Activated T-cell treated with anti-CD3 and anti-CD28 coated beads, Interleukin-2, amount 50 U/mL, for 24 hours (primary cell): ENCODE results near the gene ITIH3.
A peak's percentile ranks its signal among the peaks of the same experiment; 100 is the strongest.

ENCODE experiments used
- DNase-seq: peaks from one replicate; pipeline ENCODE4 v3.0.0-alpha.2; 2020
- H3K27ac Mint-ChIP-seq: 2 replicates; pipeline ENCODE4 v1.8.0; 2020; ENCODE audit warnings: mild to moderate bottlenecking, mixed read lengths
- H3K27me3 Mint-ChIP-seq: 2 replicates; pipeline ENCODE4 v1.8.0; 2020; ENCODE audit warnings: mixed read lengths
- H3K36me3 Mint-ChIP-seq: 2 replicates; pipeline ENCODE4 v1.8.0; 2020; ENCODE audit warnings: low read depth, mixed read lengths
- H3K4me1 Mint-ChIP-seq: 2 replicates; pipeline ENCODE4 v1.8.0; 2020; ENCODE audit warnings: low read depth, mixed read lengths
- H3K4me3 Mint-ChIP-seq: 2 replicates; pipeline ENCODE4 v1.8.0; 2020; ENCODE audit warnings: mild to moderate bottlenecking, moderate library complexity, mixed read lengths
- H3K9me3 Mint-ChIP-seq: 2 replicates; pipeline ENCODE4 v1.8.0; 2020; ENCODE audit warnings: mixed read lengths

The ITIH3 gene

GRCh38 chr3:52847726-52848125 is 53.1 kb downstream of the ITIH3 start:
- Mint-ChIP-seq H3K36me3 (peaks cover 60% of the 10 kb centered on the region), H3K4me1 (peaks cover 7% of the 10 kb centered on the region), H3K9me3 (no peaks in the 10 kb centered on the region), H3K27me3 (no peaks in the 10 kb centered on the region), H3K27ac (no peak overlapping the region), H3K4me3 (no peak overlapping the region)
- no peak for DNase-seq

- Mint-ChIP-seq H3K36me3 (peaks cover 58% of the 10 kb centered on the region), H3K27me3 (no peaks in the 10 kb centered on the region), H3K27ac (no peak overlapping the region), H3K4me1 (peaks cover 7% of the 10 kb centered on the region), H3K9me3 (no peaks in the 10 kb centered on the region), H3K4me3 (no peak overlapping the region)
- DNase-seq = no peak
Measured at GRCh38 chr3:52848617-52849016, 54.0 kb downstream of the ITIH3 start.

GRCh38 chr3:52849656-52850055 is 55.1 kb downstream of the ITIH3 start:
- Mint-ChIP-seq H3K27ac (no peak overlapping the region), H3K27me3 (no peaks in the 10 kb centered on the region), H3K36me3 (peaks cover 56% of the 10 kb centered on the region), H3K4me3 (no peak overlapping the region), H3K9me3 (no peaks in the 10 kb centered on the region), H3K4me1 (peaks cover under 1% of the 10 kb centered on the region)
- DNase-seq = no peak

GRCh38 chr3:52851348-52851747 is 56.8 kb downstream of the ITIH3 start:
- Mint-ChIP-seq H3K36me3 (peaks cover 56% of the 10 kb centered on the region), H3K9me3 (no peaks in the 10 kb centered on the region), H3K4me3 (no peak overlapping the region), H3K27me3 (no peaks in the 10 kb centered on the region), H3K27ac (no peak overlapping the region), H3K4me1 (no peaks in the 10 kb centered on the region)
- DNase-seq = peak; percentile 49

- peaks cover 53% of the 10 kb centered on the region for H3K36me3 Mint-ChIP-seq
- H3K9me3 Mint-ChIP-seq = no peaks in the 10 kb centered on the region
- no peak for DNase-seq
- H3K4me3 Mint-ChIP-seq = no peak overlapping the region
- H3K27me3 Mint-ChIP-seq = no peaks in the 10 kb centered on the region
- no peak overlapping the region for H3K27ac Mint-ChIP-seq
- no peaks in the 10 kb centered on the region for H3K4me1 Mint-ChIP-seq
Measured at GRCh38 chr3:52852419-52852818, 57.8 kb downstream of the ITIH3 start.

- H3K4me3 Mint-ChIP-seq = no peak overlapping the region
- no peaks in the 10 kb centered on the region for H3K27me3 Mint-ChIP-seq
- peaks cover 40% of the 10 kb centered on the region for H3K36me3 Mint-ChIP-seq
- DNase-seq = no peak
- H3K27ac Mint-ChIP-seq = no peak overlapping the region
- no peaks in the 10 kb centered on the region for H3K4me1 Mint-ChIP-seq
- H3K9me3 Mint-ChIP-seq = no peaks in the 10 kb centered on the region
Measured at GRCh38 chr3:52854013-52854412, 59.4 kb downstream of the ITIH3 start.

- no peak overlapping the region for H3K4me3 Mint-ChIP-seq
- H3K27me3 Mint-ChIP-seq = no peaks in the 10 kb centered on the region
- H3K9me3 Mint-ChIP-seq = no peaks in the 10 kb centered on the region
- H3K4me1 Mint-ChIP-seq = no peaks in the 10 kb centered on the region
- no peak overlapping the region for H3K27ac Mint-ChIP-seq
- peaks cover 17% of the 10 kb centered on the region for H3K36me3 Mint-ChIP-seq
- DNase-seq = no peak
Measured at GRCh38 chr3:52856666-52857065, 62.1 kb downstream of the ITIH3 start.

GRCh38 chr3:52857133-52857532 is 62.5 kb downstream of the ITIH3 start:
- Mint-ChIP-seq H3K27ac (no peak overlapping the region), H3K36me3 (peaks cover 12% of the 10 kb centered on the region), H3K9me3 (no peaks in the 10 kb centered on the region), H3K4me1 (no peaks in the 10 kb centered on the region), H3K27me3 (no peaks in the 10 kb centered on the region), H3K4me3 (no peak overlapping the region)
- DNase-seq = no peak

GRCh38 chr3:52857864-52858263 is 63.3 kb downstream of the ITIH3 start:
- H3K36me3 Mint-ChIP-seq = peaks cover 6% of the 10 kb centered on the region
- H3K4me3 Mint-ChIP-seq = no peak overlapping the region
- H3K27ac Mint-ChIP-seq = no peak overlapping the region
- DNase-seq = no peak
- H3K27me3 Mint-ChIP-seq = no peaks in the 10 kb centered on the region
- no peaks in the 10 kb centered on the region for H3K4me1 Mint-ChIP-seq
- H3K9me3 Mint-ChIP-seq = no peaks in the 10 kb centered on the region
